Fibroblast of the conjunctiva (primary cell): ENCODE results near the gene VPREB3.
A peak's percentile ranks its signal among the peaks of the same experiment; 100 is the strongest.

ENCODE experiments used
- DNase-seq: peaks from one replicate; pipeline ENCODE4 v3.0.0-alpha.2; 2010; ENCODE audit warnings: low read depth

The VPREB3 gene

GRCh38 chr22:23754220-23754919 lies at the start of gene VPREB3:
VPREB3 (minus strand) TSS chr22:23754425; CDS start chr22:23754363, 62 bp downstream.
- DNase-seq = no peak

- no peak for DNase-seq
These were observed 49.0 kb upstream of the VPREB3 start for GRCh38 chr22:23803001-23803819.

- no peak for DNase-seq
These were observed 47.7 kb upstream of the VPREB3 start for GRCh38 chr22:23801886-23802377.

- DNase-seq = no peak
These were observed 47.1 kb upstream of the VPREB3 start for GRCh38 chr22:23801238-23801821.

- DNase-seq = no peak
These were observed 46.3 kb upstream of the VPREB3 start for GRCh38 chr22:23800297-23801237.

GRCh38 chr22:23796461-23796860 lies 42.2 kb upstream of the VPREB3 start:
- DNase-seq = no peak

GRCh38 chr22:23793326-23793725 lies 39.1 kb upstream of the VPREB3 start:
- no peak for DNase-seq

- DNase-seq = no peak
These were observed 37.8 kb upstream of the VPREB3 start for GRCh38 chr22:23791738-23792645.

- DNase-seq = peak; percentile 63
These were observed 36.9 kb upstream of the VPREB3 start for GRCh38 chr22:23790819-23791737.

GRCh38 chr22:23789638-23790037 lies 35.4 kb upstream of the VPREB3 start:
- DNase-seq = no peak

- no peak for DNase-seq
These were observed 34.9 kb upstream of the VPREB3 start for GRCh38 chr22:23789121-23789520.

GRCh38 chr22:23787910-23788309 lies 33.7 kb upstream of the VPREB3 start:
- no peak for DNase-seq

GRCh38 chr22:23787600-23787896 lies 33.3 kb upstream of the VPREB3 start:
- DNase-seq = no peak

GRCh38 chr22:23786752-23787599 lies 32.8 kb upstream of the VPREB3 start, which contains the start of gene SMARCB1:
SMARCB1 (plus strand) TSS chr22:23786966; CDS start chr22:23787170, 204 bp downstream.
- peak; percentile 67 for DNase-seq

- DNase-seq = no peak
These were observed 32.1 kb upstream of the VPREB3 start for GRCh38 chr22:23786261-23786710.

- DNase-seq = no peak
These were observed 30.0 kb upstream of the VPREB3 start for GRCh38 chr22:23784215-23784732.

GRCh38 chr22:23783265-23784150 lies 29.3 kb upstream of the VPREB3 start:
- no peak for DNase-seq
